K562 (cell line): ENCODE results near the gene GRK1.

Source experiments
- ATF2 ChIP-seq: sonication (generic); formaldehyde crosslinking; IDR thresholded peaks from 2 replicates; pipeline ENCODE4 v1.8.1; 2022; ENCODE audit warnings: missing genetic modification reagents
- CBX5 ChIP-seq: IDR thresholded peaks from 2 replicates; pipeline ENCODE4 v1.6.1; 2014; ENCODE audit warnings: low read depth, borderline replicate concordance
- CCNT2 ChIP-seq: IDR thresholded peaks from 2 replicates; pipeline ENCODE4 v1.6.1; 2011; ENCODE audit warnings: borderline replicate concordance, low read depth, mild to moderate bottlenecking, moderate library complexity, mixed read lengths, low read length; ENCODE audit not compliant: insufficient read length; ENCODE audit errors: extremely low read depth
- CEBPB ChIP-seq: fragments of 450-650 bp; IDR thresholded peaks from 2 replicates; pipeline ENCODE4 v1.6.1; 2016; ENCODE audit warnings: missing genetic modification characterization, missing compliant biosample characterization
- CTCF ChIP-seq, 3 experiments: IDR thresholded peaks in 2 of 3; conservative IDR thresholded peaks in 1 of 3; 2 replicates each; pipeline ENCODE4 v1.5.1; 2011 to 2012; ENCODE audit warnings: low read length in 3 of 3, mild to moderate bottlenecking in 3 of 3, control low read depth in 2 of 3, improper control_type of control experiment in 1 of 3, inconsistent platforms in 1 of 3, low read depth in 1 of 3, mixed read lengths in 1 of 3, moderate library complexity in 1 of 3; ENCODE audit not compliant: insufficient read depth in 2 of 3
- POLR3A ChIP-seq: IDR thresholded peaks from 2 replicates; pipeline ENCODE4 v1.6.1; 2011; ENCODE audit warnings: borderline replicate concordance, mild to moderate bottlenecking, moderate library complexity; ENCODE audit not compliant: insufficient read length, insufficient read depth; ENCODE audit errors: extremely low read depth
- SMAD4 ChIP-seq: fragments of 250-450 bp; sonication (Bioruptor Pico); conservative IDR thresholded peaks from 2 replicates; pipeline ENCODE4 v1.8.0; 2021; ENCODE audit warnings: inconsistent platforms, mild to moderate bottlenecking, moderate library complexity
- SMARCB1 ChIP-seq: IDR thresholded peaks from 2 replicates; pipeline ENCODE4 v1.6.1; 2011; ENCODE audit warnings: improper control_type of control experiment, low read depth; ENCODE audit not compliant: insufficient read length
- THRB ChIP-seq: fragments of 450-650 bp; formaldehyde crosslinking; conservative IDR thresholded peaks from 2 replicates; pipeline ENCODE4 v1.4.0; 2022; ENCODE audit warnings: mild to moderate bottlenecking, missing genetic modification characterization
- ZNF274 ChIP-seq: IDR thresholded peaks from 2 replicates; pipeline ENCODE4 v1.6.1; 2011; ENCODE audit warnings: low read depth, mild to moderate bottlenecking, low read length, moderate library complexity, borderline replicate concordance

- TF ChIP-seq CTCF (IDR thresholded peaks at IDR 0.05 in 2 of 3, conservative IDR thresholded peaks at IDR 0.05 in 1 of 3; ENCODE audit: insufficient read depth in 2 of 3, low read depth in 1 of 3, low read length in 3 of 3): no peak
- no peak for TF ChIP-seq ATF2 (CRISPR knock-in tag)
- TF ChIP-seq SMAD4: no peak
- TF ChIP-seq CBX5: no peak
- no peak for TF ChIP-seq CCNT2
- TF ChIP-seq POLR3A: no peak
- no peak for TF ChIP-seq THRB (CRISPR knock-in tag)
- no peak for TF ChIP-seq CEBPB (tag)
- TF ChIP-seq SMARCB1: no peak
- no peak for TF ChIP-seq ZNF274
Observed at GRCh38 chr13:113646921-113647340, 20.1 kb upstream of the GRK1 start.
